GM10847 (cell line): Measurements from ENCODE around the gene ISLR2.

Experiments used
- POLR2A ChIP-seq: IDR thresholded peaks from 2 replicates; pipeline ENCODE4 v1.6.1; 2011; ENCODE audit not compliant: insufficient read length; ENCODE audit errors: extremely low read depth

ISLR2 gene

DNA sequence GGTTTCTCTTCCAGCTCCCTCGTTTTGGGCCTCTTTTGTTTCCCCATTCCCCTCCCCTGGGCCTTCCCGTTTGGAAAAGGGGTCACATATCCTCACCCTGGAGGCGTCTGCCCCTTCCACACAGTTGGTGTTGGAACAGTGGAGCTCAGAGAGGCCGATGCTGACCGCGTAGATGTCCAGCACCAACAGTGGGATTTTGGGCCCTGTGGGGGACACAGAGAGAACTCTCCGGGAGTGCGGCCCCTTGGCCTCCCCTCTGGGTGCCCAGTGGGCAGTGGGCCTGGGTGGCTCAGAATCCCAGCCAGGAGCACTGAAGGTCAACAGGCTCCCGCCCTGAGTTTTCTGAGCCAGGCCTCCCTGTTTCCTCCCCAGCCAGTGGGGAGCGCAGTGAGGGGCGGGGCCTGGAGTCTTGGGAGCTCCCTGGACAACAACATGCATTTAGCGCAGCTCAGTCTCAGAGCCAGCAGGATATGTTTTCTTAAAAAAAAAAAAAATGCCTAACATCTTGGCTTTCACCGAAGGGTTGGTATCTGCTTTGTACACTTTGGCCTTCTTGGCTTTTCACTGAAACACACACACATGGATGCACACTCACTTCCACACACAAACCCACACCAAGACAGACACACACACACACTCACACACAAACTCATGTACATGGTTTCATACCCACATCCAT is 42.5 kb downstream of the ISLR2 start:
- no peak for TF ChIP-seq POLR2A

DNA sequence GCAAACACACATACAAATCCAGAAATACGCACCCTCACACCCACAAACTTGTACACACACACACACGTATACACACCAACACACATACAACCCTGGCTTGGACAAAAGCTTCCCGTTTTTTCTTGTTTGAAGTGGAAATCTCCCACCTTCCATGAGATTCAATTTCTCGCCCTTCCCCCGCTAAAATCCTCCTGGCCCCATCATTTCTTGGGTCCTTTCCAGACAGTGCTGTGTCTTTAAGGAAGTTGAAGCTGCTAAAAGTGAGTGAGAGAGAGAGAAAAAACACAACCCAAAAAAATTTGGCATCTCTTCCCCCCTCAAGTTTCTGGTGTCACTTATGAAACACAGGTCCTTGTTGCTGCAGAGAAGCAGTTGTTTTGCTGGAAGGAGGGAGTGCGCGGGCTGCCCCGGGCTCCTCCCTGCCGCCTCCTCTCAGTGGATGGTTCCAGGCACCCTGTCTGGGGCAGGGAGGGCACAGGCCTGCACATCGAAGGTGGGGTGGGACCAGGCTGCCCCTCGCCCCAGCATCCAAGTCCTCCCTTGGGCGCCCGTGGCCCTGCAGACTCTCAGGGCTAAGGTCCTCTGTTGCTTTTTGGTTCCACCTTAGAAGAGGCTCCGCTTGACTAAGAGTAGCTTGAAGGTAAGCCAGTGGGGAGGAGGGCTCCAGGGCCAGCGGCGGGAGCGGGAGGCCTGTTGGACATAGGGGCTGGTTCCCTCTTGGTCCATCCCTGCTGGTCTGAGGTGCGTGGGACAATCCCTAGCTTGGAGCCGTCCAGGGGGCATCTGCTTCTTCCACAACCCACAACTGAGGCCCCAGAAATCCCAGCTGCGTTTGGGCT is 43.2 kb downstream of the ISLR2 start, which contains the start of gene ISLR:
Gene ISLR (plus strand): TSS at position 331 of the 839 bp plus-strand sequence. CDS start 1,149 bp downstream, outside the sequence.
- TF ChIP-seq POLR2A = no peak

DNA sequence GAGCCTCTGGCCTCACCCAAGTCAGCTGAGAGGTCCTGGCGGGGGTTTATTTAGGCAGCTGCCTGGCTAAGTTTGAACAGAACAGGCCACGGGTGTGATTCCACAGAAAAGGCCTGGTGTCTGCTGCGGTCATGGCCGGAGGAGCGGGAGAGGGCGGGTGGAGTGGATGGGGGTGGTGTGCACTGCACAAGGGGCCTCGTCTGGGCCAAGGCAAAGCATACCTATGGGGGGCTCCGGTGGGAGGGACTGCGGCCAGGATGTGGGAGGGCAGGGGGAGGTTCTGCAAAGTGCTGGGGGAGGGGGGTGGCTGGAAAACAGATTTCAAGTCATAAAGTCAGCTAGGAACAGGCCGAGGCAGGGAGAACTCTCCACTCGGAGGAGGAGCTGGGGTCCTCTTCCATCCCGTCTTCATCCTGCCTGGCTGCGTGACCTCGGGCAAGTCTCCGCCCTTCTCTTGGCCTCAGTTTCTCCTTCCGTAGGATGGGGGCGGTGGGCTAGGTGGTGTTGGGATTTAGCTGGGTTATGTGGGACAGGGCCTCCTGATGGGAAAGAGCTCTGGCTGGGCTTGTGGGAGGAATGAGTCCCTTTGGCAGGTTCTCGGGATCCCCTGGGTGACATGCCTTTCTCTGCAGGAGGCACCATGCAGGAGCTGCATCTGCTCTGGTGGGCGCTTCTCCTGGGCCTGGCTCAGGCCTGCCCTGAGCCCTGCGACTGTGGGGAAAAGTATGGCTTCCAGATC is 44.0 kb downstream of the ISLR2 start:
- TF ChIP-seq POLR2A = no peak

DNA sequence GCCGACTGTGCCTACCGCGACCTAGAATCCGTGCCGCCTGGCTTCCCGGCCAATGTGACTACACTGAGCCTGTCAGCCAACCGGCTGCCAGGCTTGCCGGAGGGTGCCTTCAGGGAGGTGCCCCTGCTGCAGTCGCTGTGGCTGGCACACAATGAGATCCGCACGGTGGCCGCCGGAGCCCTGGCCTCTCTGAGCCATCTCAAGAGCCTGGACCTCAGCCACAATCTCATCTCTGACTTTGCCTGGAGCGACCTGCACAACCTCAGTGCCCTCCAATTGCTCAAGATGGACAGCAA is 44.5 kb downstream of the ISLR2 start:
- TF ChIP-seq POLR2A = no peak

DNA sequence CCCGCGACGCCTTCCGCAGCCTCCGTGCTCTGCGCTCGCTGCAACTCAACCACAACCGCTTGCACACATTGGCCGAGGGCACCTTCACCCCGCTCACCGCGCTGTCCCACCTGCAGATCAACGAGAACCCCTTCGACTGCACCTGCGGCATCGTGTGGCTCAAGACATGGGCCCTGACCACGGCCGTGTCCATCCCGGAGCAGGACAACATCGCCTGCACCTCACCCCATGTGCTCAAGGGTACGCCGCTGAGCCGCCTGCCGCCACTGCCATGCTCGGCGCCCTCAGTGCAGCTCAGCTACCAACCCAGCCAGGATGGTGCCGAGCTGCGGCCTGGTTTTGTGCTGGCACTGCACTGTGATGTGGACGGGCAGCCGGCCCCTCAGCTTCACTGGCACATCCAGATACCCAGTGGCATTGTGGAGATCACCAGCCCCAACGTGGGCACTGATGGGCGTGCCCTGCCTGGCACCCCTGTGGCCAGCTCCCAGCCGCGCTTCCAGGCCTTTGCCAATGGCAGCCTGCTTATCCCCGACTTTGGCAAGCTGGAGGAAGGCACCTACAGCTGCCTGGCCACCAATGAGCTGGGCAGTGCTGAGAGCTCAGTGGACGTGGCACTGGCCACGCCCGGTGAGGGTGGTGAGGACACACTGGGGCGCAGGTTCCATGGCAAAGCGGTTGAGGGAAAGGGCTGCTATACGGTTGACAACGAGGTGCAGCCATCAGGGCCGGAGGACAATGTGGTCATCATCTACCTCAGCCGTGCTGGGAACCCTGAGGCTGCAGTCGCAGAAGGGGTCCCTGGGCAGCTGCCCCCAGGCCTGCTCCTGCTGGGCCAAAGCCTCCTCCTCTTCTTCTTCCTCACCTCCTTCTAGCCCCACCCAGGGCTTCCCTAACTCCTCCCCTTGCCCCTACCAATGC is 45.1 kb downstream of the ISLR2 start:
- TF ChIP-seq POLR2A = no peak

DNA sequence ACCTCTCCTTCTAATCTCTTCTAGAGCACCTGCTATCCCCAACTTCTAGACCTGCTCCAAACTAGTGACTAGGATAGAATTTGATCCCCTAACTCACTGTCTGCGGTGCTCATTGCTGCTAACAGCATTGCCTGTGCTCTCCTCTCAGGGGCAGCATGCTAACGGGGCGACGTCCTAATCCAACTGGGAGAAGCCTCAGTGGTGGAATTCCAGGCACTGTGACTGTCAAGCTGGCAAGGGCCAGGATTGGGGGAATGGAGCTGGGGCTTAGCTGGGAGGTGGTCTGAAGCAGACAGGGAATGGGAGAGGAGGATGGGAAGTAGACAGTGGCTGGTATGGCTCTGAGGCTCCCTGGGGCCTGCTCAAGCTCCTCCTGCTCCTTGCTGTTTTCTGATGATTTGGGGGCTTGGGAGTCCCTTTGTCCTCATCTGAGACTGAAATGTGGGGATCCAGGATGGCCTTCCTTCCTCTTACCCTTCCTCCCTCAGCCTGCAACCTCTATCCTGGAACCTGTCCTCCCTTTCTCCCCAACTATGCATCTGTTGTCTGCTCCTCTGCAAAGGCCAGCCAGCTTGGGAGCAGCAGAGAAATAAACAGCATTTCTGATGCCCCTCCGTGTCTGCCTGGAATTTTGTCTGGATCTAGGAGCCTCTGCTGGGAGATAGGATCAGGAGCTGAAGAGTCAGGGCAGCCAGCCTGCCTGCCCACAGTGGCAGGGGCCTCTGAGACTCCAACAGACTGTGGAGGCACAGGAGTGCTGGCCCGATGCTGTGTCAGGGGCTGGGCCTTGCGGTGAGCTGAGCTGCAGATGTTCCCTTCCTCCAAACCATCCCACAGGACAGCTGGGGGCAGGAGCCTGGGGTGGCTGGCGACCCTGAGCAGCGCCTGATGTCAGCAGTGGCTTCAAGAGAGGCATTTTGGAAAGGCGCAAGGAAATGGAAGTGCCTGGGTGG is 46.2 kb downstream of the ISLR2 start:
- TF ChIP-seq POLR2A = no peak

DNA sequence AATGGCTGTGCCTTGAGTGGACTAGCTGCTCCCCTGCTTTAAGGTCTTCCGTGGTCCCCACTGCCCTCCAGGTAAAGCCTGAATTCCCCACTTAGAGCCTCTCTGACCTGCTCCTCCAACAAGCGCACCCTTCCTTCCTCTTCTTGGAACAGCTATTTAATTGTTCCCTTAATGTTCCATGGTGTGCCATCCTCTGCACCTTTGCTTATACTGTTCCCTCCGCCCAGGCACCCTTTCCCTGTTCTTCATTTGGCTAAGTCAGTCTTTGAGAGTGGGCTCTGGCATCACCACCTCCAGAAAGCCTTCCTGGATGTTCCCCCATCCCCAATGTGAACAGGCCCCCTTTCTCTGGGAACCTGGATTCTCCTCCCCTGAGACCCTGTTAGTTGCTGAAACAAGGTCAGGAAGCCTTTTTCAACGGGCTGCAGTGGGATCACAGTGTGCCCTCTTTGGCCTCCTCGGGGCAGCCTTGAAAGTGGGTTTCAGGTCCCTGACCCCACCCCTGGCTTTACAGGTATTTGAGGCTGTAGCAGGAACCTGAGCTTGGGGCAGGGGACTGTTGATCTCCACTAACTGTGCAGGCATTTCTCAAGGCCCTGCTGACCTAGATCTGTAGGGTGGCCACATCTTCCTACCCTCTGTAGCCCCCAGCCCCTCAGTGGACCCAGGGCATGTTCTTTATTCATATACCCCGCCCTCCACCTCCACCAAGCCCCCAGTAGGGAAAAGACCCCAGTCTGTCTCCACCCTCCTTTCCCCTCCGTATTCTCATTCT is 48.1 kb downstream of the ISLR2 start:
- no peak for TF ChIP-seq POLR2A

DNA sequence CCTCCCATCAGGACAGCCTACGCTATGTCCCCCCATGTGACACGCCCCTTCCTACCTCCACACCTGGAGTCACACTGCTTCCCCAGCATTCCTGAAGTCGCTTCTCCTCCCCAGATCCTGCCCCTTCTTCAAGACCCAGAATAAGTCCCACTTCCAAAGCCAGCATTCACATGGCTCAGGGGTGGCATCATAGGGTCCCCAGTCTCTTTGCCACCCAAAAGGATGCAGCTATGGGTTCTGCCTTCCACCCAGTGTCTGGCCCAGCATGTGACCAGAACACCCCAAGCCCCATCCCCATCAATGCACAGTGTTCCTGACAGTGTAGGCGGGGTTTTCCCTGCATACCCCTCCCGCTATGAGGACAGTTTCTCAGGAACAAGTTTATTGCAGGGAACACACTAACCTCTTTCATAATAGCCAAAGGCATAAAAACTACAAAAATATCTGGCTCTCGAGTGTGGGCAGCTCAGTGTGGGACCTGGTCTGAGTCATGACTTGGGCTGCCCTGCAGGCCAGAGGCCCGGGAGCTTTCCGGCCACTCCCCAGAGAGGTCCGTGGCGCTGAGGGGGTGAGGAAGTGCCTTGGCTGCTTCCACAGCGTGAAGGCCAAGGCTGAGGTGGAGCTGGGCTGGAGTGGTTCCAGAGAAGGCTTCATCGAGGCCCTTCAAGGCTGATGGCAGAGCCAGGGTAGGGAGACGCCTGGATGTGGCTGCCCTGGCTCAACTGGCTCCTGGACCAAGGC is 48.9 kb downstream of the ISLR2 start:
- TF ChIP-seq POLR2A = no peak

DNA sequence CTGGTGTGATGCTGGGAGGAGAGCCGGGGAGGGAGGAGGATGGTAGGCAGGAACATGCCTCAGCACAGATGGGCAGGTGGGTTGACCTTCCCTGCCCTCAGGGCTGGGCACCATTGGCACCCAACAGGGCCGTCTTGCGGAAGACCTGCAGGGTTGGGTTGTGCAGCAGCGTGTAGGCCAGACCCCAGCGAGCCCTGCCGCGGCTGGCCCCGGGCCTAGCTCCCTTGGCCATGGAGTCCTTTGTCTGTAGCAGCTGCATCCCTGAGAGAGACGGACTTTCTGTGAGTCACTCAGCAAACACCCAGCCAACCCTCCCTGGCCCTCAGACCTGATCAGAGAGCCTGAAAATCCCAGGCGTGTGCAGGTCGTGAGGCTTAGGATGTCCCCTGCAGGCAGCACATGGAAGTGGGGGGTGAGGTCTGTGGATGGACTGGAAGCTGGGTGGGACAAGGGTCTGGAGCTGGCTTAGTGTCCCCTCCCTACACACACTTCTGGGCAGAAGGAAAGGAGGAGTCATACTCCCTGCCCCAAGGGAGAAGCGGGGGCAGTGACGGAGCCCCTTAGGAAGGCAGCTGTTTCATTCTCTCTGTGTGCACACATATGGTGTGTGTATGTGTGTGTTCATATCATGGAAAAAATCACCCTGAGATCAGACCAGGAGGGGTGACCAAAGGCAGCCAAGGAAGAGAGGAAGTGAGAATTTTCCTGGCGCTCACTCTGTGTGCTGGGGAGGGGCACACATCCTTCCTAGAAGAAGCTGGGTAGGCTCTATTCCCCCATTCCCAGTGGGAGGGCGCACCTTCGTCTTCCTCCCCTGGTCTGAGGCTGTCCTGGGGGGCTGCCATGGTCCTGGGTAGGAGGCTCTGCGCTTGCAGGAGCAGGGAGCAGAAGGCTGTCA is 49.8 kb downstream of the ISLR2 start:
- TF ChIP-seq POLR2A = no peak

DNA sequence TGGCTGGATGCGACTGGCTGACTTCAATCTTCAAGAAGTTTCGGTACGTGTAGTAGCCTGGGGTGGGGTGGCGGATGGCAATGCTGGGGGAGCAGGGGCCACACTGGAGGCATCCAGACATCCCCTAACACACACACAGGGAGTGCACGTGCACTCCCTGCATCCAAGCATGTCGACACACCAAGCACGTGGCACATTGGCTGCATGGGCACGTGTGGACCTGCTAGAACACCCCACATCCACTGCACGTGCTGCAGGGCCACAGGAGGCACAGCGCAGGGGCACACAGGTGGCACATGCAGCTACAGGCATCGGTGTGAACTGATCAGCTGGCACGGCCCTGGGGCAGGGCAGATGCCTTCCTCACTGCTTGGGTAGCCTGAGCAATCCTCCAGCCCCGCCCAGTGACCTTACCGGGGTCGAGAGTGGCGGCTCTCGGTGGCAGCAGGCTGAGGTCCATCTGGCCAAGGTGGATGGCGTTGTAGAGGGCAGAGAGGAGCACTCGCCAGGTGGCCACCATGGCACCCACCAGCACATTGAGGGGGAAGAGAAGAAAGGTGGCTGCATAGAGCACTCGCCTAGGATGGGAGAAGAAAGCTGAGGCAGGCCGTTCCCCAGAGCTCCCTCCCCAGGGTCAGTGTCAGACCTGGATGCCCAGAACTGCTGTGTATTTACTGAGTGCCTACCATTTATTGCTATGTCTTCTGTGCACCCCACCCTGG is 50.7 kb downstream of the ISLR2 start:
- TF ChIP-seq POLR2A = no peak

DNA sequence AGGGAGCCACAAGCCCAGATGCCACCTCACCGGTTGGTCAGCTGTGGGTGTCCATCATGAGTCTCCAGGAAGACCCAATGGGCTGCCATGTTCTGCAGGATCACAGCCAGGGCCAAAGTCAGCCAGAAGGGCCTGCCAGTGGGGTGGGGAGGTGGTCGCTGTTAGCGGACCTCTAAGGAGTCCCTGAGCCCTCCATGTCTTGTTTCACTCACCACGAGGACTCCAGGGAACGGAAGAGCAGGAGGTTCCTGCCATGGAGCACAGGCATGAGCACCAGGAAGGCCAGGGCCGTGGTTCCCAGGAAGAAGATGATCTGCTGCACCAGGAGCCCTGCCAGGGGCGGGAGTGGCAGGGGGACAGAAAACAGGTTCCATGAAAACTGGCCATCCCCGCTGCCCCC is 51.7 kb downstream of the ISLR2 start:
- TF ChIP-seq POLR2A = no peak
